Myocyte (in vitro differentiated cells): ENCODE results near the gene USO1. TPM values are rescaled to one million over a fixed set of nuclear protein-coding genes. Genes with fewer than 3 reads are reported as not detected.
"Not testable (repeated sequence)": the region's sequence is repeated elsewhere in the genome, so short reads cannot be mapped to it uniquely, and the experiment has no call there.

Experiments
- DNase-seq: peaks from one replicate; pipeline ENCODE4 v3.0.0-alpha.2; 2012; ENCODE audit warnings: low read depth
- total RNA-seq: library from RNA; depleted of rRNA; stranded (reverse); fragments of >200 nt; gene quantifications from 2 replicates; pipeline ENCODE4 v1.2.3, GENCODE V29; 2014

The USO1 gene
- total RNA-seq, 1 donor from 2014 or later, result 199 TPM

GRCh38 chr4:75714704-75715103, 9.7 kb upstream of the USO1 start:
- DNase-seq, result no peak

GRCh38 chr4:75715105-75715799, 9.1 kb upstream of the USO1 start:
- DNase-seq, result peak; percentile 36

GRCh38 chr4:75716054-75716453, 8.3 kb upstream of the USO1 start:
- not testable (repeated sequence) for DNase-seq

- no peak for DNase-seq
These were observed 7.0 kb upstream of the USO1 start for GRCh38 chr4:75717408-75717807.

- no peak for DNase-seq
These were observed 5.8 kb upstream of the USO1 start for GRCh38 chr4:75718529-75718928.

- DNase-seq, result no peak
These were observed 2.0 kb upstream of the USO1 start for GRCh38 chr4:75722417-75722816.

- peak; percentile 71 for DNase-seq
These were observed 963 bp upstream of the USO1 start for GRCh38 chr4:75723163-75724065.

GRCh38 chr4:75724867-75725724, 719 bp downstream of the USO1 start:
- peak; percentile 97 for DNase-seq

- DNase-seq, result not testable (repeated sequence)
These were observed 1.7 kb downstream of the USO1 start for GRCh38 chr4:75725942-75726538.

GRCh38 chr4:75726577-75726976, 2.2 kb downstream of the USO1 start:
- no peak for DNase-seq

GRCh38 chr4:75727073-75727472, 2.7 kb downstream of the USO1 start:
- DNase-seq, result no peak

- no peak for DNase-seq
These were observed 5.5 kb downstream of the USO1 start for GRCh38 chr4:75729836-75730235.

- no peak for DNase-seq
These were observed 9.0 kb downstream of the USO1 start for GRCh38 chr4:75733369-75733768.

GRCh38 chr4:75735525-75735924, 11.1 kb downstream of the USO1 start:
- DNase-seq, result no peak

- DNase-seq, result no peak
These were observed 12.5 kb downstream of the USO1 start for GRCh38 chr4:75736862-75737261.

- DNase-seq, result no peak
These were observed 13.0 kb downstream of the USO1 start for GRCh38 chr4:75737398-75737797.

GRCh38 chr4:75741027-75741426, 16.6 kb downstream of the USO1 start:
- no peak for DNase-seq

GRCh38 chr4:75742451-75742850, 18.1 kb downstream of the USO1 start:
- no peak for DNase-seq

GRCh38 chr4:75745161-75745560, 20.8 kb downstream of the USO1 start:
- peak; percentile 34 for DNase-seq

GRCh38 chr4:75745721-75746199, 21.4 kb downstream of the USO1 start:
- DNase-seq, result no peak

GRCh38 chr4:75752637-75753036, 28.3 kb downstream of the USO1 start:
- DNase-seq, result no peak
